Fibroblast of lung (primary cell): ENCODE measurements around the gene NXPH4.

Experiments
- CTCF ChIP-seq, 2 donors: IDR thresholded peaks in 1 of 2; conservative IDR thresholded peaks in 1 of 2; 1 replicate in 1 of 2; 2 replicates in 1 of 2; pipeline ENCODE4 v1.5.1; 2011 to 2012; ENCODE audit warnings: low read length in 2 of 2, control low read depth in 1 of 2, inconsistent platforms in 1 of 2, low read depth in 1 of 2, mild to moderate bottlenecking in 1 of 2
- EZH2 ChIP-seq: IDR thresholded peaks from 2 replicates; pipeline ENCODE4 v1.5.1; 2012; ENCODE audit warnings: low read length, control low read depth, mild to moderate bottlenecking; ENCODE audit errors: missing control alignments

- no peak for TF ChIP-seq CTCF (conservative IDR thresholded peaks at IDR 0.05 in 1 of 2, IDR thresholded peaks at IDR 0.05 in 1 of 2; ENCODE audit: low read depth in 1 of 2, low read length in 2 of 2)
- no peak for TF ChIP-seq EZH2
Observed at GRCh38 chr12:57244312-57244696, 27.7 kb downstream of the NXPH4 start.
